Measurements from ENCODE around the gene IFIH1.

Gene IFIH1

GRCh38 chr2:162318328-162319180, at the start of gene IFIH1:
IFIH1 (minus strand) TSS chr2:162318684; CDS start chr2:162318307, 377 bp downstream.
- peak; percentile 88 for DNase-seq (ENCODE audit: low read depth)
- peak within 1 kb of the TSS; percentile 74 for H3K4me3 ChIP-seq (ENCODE audit: low read length)
- TF ChIP-seq CTCF (IDR thresholded peaks at IDR 0.05; ENCODE audit: insufficient read depth, low read depth, low read length, missing control alignments), result peak; percentile 51

GRCh38 chr2:162365392-162365791, 46.9 kb upstream of the IFIH1 start:
- no peak overlapping the region for H3K4me3 ChIP-seq (ENCODE audit: low read length)
- DNase-seq (ENCODE audit: low read depth), result no peak
- TF ChIP-seq CTCF (IDR thresholded peaks at IDR 0.05; ENCODE audit: insufficient read depth, low read depth, low read length, missing control alignments), result no peak

DNA sequence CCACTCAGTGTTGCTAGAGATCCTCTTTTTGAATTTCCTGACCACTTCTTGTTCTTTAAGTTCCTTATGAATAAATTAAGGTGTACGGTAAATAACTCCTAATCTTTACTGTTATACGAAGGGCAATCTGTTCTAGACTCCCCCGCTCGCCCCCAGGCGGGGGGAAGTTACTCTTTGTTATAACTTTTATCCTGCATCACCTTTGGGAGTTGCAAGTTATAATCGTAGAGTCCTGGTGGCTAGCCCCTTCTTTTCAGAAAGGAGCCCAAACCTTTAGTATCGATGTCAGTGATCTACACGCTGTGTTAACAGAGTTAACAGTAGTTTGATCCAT, 26.1 kb upstream of the IFIH1 start:
- peak overlapping the region; percentile 83 for H3K4me3 ChIP-seq (ENCODE audit: low read length)
- DNase-seq (ENCODE audit: low read depth), result no peak
- TF ChIP-seq CTCF (IDR thresholded peaks at IDR 0.05; ENCODE audit: insufficient read depth, low read depth, low read length, missing control alignments), result no peak

- DNase-seq (ENCODE audit: low read depth), result peak; percentile 99
- peak within 1 kb of the TSS; percentile 83 for H3K4me3 ChIP-seq (ENCODE audit: low read length)
- TF ChIP-seq CTCF (IDR thresholded peaks at IDR 0.05; ENCODE audit: insufficient read depth, low read depth, low read length, missing control alignments), result no peak
Observed at GRCh38 chr2:162343824-162344616, 25.5 kb upstream of the IFIH1 start, which contains the start of gene GCA. GCA (plus strand) TSS chr2:162344132; CDS start chr2:162344249, 117 bp downstream.

DNA sequence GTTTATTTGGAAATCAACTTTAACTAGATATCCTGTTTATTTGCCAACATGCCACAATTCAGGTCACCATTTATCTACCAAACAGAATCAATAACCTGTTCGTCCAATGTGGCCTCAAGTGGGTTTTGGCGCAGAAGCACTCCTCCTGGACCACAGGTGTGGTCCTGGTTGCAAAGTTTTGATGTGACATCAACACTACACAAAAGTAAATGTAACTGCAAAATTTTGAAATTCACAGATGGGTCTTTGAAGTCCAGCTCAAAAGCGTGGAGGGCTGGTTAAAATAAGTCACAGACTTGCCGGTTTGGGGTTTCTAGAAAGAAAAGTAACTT, 25.0 kb upstream of the IFIH1 start:
- DNase-seq (ENCODE audit: low read depth), result no peak
- TF ChIP-seq CTCF (IDR thresholded peaks at IDR 0.05; ENCODE audit: insufficient read depth, low read depth, low read length, missing control alignments), result no peak
- peak overlapping the region; percentile 83 for H3K4me3 ChIP-seq (ENCODE audit: low read length)

DNA sequence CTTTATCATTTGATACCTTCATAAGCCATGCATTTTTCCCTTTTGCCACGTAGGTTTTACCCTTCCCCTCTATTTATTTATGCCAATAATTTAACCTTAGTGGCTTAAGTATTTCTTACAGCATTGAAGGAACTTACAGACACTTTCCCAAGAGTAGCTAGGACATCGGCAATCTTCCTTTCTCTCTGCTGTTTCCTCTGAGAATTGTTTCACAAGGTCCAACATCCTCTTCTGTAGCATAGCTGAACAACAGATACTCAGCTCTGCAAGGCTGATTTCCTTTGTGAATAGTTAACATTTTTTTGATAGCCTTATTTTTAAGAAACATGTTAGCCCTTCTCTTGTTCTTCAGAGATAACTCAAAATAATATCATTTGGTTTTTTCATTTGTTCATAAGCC, 24.4 kb upstream of the IFIH1 start:
- no peak for DNase-seq (ENCODE audit: low read depth)
- H3K4me3 ChIP-seq (ENCODE audit: low read length), result no peak overlapping the region
- no peak for TF ChIP-seq CTCF (IDR thresholded peaks at IDR 0.05; ENCODE audit: insufficient read depth, low read depth, low read length, missing control alignments)

Measured in epithelial cell of esophagus (primary cell).